ENCODE data around the gene SEL1L.
A peak's percentile ranks its signal among the peaks of the same experiment; 100 is the strongest.
"Not testable (repeated sequence)": the region's sequence is repeated elsewhere in the genome, so short reads cannot be mapped to it uniquely, and the experiment has no call there.

The SEL1L gene

DNA sequence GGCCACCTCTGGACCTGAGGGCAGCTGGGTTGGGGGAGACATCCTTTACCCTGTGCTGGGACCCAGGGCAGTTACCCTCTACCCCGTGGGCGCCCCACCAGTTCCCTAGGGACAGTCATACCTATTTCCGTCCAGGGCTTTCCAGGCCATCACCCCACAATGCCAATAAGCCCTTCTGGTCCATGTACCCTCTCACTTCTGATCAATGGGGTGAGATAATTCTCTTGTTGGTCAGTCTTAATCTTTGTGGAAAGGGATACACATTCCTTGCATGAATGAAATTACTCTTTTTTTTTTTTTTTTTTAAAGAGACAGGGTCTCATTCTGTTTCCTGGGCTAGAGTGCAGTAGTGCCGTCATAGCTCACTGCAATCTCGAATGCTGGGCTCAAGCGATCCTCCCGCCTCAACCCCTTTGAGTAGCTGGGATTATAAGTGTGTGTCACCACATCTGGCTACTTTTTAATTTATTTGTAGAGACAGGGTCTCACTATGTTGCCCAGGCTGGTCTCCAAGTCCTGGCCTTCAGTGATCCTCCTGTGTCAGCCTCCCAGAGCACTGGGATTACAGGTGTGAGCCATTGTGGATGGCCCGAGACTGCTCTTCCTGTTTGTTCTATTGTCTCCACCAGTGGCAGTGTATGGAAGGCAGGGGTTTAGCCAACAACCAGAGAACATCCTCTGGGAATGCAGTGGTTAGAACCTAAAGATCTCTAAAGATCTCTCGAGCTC, 87.2 kb downstream of the SEL1L start:
- no peak for DNase-seq

DNA sequence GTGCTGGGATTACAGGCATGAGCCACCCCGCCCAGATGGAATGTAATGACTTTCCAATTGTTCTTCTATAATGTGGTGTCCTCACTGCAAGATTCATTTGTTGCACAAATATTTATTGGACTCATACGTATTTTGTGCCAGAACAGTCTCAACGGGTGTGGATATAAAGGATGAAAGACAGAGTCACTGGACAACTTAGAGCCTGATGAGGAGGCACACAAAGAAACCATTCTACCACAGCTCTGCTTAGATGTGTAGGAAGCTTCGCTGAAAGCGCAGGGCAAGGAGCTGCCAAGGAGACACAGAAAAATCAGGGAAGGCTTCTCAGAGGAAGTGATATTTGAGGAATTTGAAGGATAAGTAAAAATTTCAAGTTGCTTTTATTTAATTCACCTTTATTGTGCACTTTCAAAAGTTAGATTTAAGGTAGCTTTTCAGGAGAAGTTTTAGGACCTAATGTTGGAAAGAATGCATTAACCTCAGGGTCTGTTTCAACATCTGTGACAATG, 92.0 kb downstream of the SEL1L start:
- DNase-seq = no peak

DNA sequence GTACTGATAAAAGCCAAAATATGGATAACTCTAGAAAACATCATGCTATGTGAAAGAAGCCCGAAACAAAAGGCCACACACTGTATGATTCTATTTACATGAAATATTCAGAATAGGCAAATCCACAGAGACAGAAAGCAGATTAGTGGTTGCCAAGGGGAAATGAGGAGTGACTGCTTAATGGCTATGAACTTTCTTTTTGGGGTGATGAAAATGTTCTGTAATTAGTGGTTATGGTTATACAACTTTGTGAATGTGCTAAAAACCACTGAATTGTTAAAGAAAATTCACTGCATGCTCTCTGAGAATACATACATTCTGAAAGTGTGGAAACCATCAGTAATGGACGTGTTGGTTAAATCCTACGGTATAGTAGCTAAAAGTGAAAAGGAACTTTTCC, 93.6 kb downstream of the SEL1L start:
- no peak for DNase-seq

DNA sequence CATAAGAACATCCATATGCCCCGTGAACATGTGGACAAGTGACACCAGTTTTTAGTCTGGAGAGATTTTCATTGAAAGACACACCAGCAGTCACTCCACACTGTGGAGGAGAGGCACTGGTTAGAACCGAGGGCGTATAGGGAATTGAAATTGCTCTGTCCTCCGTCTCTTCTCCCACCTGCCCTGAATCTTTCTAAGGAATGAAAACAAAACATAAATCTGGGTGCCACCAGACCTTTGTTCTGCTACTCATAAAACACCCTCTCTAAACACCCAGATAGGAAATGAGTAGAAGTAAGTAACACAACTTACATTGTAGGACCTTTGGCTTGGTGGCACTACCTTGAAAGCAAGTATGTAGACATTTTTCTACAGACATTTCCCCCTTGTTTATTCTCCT, 96.4 kb downstream of the SEL1L start:
- no peak for DNase-seq

DNA sequence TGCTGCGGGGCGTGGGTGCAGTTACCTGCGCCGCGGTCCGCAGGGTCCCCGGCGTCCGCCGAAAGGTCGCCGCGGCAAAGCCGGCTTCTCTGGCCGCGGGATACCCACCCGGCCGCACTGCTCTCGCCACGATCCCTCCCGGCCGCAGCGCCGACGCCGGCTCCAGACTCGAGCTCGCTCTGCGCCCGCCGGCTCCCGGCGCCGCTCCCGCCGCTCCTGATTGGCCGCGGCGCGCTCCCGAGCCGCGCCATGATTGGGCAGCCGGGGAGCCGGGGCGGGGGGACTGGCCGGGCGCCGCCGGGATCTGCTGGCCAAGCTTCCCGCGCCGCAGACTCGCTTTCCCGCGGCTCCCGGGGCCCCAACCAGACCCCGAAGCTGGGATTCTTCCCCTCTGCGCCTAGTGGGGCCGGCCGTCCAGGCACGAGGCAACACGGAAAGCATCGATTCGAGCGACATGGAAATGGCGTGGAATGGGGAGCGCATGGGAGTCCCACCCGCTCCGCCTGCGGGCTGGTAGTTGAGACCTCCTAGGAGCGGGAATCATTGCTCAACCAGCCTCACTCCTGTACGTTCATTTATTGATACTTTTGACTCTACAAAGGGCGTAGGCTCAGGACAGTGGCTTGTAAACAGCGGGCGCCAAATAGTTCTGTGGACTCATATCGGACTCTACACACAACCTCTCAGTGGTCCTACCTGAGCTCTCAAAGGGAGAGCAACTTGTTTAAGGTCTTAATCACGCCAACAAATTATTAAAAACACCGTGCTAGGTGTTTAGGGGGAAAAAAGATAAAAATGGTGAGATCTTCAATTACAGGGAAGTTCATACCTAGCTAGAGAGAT, 97.1 kb downstream of the SEL1L start:
- DNase-seq = peak; percentile 88

DNA sequence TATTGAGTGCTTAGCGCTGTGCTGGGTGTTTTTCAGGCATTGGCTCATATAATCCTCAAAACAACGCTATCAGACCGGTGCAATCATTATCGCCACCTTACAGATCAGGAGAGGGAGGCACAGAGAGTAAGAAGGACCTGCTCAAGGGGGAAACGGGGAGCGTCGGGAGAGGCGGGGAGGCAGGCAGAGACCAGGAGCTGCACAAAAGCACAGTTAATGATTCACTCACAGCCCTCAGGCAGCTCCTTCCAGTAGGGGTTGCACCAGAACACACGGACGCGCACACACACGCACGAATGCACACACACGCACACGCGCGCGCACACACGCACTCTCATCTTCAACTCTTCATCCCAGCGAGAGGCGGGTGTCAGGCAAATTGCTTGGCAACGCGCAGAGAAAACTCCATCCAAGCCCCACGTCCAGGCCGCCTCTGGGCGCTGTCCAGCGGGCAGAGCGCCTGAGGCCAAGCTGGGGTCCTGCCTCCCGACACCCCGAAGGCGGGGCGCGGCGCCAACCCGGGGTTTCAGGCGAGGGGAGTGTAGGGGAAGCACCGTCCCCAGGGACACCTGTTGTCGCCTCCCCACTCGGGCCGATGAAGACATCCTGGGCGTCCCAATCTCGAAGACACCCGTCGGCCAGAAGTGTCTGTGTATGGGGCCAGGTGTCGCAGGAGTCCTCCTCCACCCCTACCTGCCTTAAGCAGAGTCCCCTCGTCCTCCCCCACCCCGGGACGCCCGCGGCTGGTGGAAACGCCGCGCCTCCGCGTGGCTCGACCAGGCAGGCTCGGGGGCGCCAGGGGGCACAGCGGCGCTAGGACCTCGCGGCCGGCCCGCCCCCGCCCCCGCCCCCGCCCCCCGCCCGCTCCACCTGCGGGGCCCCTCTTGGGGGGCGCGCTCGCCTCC, 98.0 kb downstream of the SEL1L start:
- peak; percentile 47 for DNase-seq

DNA sequence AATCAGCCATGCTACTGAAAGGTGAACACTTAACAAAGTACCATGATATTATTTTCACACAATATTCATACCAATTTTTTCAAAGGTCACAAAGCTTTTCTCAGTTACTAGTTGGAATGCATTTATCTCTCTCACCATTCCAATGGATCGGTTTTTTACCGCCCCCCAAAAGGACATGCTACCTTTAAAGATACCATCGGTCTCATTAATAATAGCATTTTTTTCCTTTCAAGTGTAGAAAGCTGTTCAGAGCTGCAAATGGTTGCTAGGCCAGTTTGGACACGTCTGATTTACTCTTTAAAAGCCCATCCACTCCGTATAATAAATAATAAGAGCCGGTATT, 98.6 kb downstream of the SEL1L start:
- no peak for DNase-seq

DNA sequence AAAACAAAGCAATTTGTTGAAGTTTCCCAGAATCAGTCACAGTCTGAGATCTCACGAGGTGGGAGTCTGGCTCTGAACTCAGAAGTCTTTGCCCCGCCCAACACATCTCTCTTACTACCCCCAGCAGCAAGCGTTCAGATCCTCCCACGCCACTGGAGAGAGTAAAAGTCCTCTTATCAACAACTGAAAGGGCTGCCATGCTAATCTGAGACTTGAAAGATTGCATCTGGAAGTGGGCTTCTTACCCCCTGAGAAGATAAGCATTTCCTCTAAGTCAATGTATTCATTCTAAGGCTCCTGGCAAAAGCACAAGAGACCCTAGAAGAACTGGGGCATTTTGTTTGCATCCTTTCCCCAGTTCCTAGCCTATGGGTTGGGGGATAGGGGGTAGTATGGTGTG, 99.4 kb downstream of the SEL1L start:
- no peak for DNase-seq

DNA sequence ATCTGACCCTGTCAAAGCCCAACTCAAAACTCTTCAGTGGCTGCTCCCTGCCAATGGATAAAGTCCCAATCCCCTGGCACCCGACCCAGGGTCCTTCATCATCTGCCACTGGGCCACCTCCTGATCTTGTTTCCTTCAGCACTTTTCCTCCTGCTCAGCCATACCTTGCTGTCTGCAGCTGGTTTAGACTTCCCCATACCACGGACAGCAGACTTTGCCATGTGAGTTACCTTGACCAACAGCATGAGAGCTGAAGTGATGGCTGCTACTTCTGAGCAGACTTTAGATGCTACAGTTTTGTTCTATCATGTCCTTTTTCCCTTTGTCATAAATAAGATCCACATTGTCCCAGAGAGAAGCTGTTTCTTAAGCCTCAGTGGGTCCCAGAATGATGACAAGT, 100.3 kb downstream of the SEL1L start:
- DNase-seq = no peak

DNA sequence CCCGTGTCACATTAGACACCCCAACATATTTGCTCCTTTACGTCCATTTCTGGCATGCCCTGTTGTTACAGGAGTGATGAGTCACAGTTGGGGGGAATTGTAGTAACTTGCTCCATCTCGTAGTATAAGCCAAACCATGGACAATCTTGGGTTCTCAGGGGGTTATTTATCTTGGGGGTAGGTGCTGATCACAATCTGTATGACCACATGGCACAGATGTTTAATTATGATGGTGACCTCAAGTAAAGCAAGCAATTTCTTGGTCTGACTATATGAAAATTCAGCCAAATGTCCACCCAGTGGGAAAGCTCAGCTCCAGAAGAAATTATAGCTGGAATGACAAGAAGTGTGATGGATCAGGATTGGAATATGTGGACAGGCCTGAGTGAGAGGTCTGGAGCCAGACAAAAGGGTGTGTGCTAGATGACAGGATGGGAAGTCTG, 101.4 kb downstream of the SEL1L start:
- no peak for DNase-seq

DNA sequence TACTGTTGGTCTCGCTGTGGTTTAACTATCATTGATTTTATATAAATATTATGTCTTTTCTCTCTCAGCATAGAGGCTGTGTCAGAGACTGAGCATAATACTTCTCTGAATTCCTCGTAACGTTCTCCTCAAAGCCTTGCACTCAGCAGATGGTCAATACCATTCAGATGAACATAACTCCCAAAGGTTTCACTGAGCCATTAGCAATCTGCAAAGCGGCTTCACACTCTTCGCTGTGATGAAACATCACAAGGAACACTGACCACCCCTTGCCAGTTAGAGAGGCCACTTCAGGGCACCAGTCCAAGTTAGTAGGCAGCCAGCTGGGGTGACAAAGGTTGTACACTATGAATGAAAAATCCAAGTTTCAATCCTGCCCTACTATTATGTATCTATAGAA, 103.4 kb downstream of the SEL1L start:
- no peak for DNase-seq

DNA sequence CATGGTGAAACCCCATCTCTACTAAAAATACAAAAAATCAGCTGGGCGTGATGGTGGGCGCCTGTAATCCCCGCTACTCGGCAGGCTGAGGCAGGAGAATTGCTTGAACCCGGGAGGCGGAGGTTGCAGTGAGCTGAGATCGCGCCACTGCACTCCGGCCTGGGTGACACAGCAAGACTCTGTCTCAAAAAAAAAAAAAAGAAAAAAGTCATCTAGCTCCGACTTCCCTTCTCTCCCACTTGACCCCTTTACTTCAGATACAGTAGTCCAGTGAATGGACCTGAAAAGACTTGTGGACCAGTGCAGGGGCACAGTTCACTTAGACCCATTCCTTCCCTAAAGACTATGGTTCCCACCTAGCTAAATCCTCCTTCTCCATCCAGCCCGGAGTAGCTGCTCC, 103.9 kb downstream of the SEL1L start:
- DNase-seq = not testable (repeated sequence)

DNA sequence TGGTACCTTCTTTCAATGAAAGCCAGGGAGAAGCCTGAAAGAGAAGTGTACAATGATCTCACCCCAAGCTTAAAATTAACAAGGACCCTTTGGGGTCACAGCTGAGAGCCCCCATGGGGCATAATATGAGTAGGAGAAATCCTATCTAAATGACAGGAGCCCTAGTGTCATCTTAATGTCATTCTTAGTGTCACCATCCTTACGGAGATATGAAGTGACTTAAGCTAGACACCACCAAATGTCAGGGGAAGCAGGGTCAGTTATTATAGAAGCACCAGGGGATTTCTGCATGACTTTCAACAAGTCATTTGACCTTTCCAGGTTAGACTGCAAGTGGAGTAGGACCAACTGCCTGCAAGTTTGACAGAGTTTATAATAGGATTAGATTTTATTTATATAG, 104.6 kb downstream of the SEL1L start:
- no peak for DNase-seq

DNA sequence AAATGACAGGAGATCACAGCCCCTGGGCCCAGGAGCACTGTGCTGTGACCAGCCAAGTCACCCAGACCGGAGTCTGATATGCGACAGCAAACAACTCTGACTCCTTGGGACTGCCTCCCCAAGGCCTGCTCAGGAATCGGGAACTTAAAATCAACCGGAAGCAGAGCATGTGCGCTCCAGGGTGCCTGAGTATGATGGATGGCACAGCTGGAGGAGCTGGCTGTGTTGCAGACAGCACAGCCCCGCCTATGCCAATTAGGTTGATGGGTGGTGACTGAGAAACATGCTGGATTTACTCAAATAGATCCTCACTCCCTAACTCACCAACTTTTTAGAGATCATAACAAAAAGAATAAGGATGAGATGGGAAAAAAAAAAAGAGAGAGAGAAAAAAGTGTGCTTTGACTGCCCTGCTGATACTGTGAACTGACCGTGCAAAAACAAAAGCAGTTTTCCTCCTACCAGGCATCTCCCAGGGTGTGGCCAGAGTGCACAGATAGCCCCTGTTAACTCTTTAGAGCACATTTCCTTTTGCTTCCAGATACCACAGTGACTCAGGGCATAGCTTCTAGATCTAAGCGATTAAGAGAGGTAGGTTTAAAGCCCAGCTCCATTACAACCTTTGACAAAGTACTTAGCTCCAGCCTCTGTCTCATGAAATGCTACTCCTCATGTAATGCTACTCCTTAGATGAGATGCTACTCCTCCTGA, 106.2 kb downstream of the SEL1L start:
- DNase-seq = no peak

DNA sequence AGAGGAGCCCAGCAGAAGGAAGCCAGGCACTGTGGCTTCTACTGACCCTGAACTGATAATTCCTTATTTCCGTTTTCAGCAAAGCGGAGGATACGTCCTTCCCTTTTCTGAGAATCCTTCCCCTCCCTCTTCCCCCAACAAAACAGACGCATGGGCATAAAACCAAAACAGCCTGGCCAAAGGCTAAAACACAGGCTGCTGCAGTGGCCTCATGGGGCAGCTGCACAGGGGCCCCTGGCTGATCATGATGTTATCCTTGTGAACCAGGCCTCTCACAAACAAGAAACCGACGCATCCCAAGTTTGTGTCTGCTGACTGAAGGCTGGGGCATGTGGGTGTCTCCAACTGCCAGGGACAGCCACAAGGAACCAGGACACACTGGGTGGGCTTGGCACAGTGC, 110.1 kb downstream of the SEL1L start:
- DNase-seq = peak; percentile 46
